Spleen (tissue), 7 donors: ENCODE data around the gene ATAD5.

ENCODE experiments used
- CTCF ChIP-seq, 11 experiments: fragments of 200-600 bp in 7 of 11; fragments of 450-650 bp in 4 of 11; sonication (generic) in 4 of 11; IDR thresholded peaks in 8 of 11; conservative IDR thresholded peaks in 3 of 11; 1 replicate in 7 of 11; 2 replicates in 4 of 11; pipeline versions ENCODE4 v1.4.0 to v1.8.0; 2016 to 2021; ENCODE audit warnings: antibody characterized with exemption in 11 of 11, inconsistent platforms in 4 of 11, mild to moderate bottlenecking in 1 of 11
- POLR2A ChIP-seq, 3 donors: fragments of 450-650 bp; IDR thresholded peaks; one replicate each; pipeline ENCODE4 v1.5.1; 2017; ENCODE audit warnings: antibody characterized with exemption in 3 of 3, mild to moderate bottlenecking in 1 of 3
- POLR2AphosphoS5 ChIP-seq, 3 donors: sonication (generic); formaldehyde crosslinking; IDR thresholded peaks; one replicate each; pipeline ENCODE4 v1.5.1; 2017; ENCODE audit warnings: antibody characterized with exemption in 3 of 3
- donor health status: DM: no; HTN: no; CAD: no; lungs with moderate emphysema.
- donor health status: DM: no; HTN: no; CAD: no.
- donor health status: DM: no; HTN: no; CAD: no.

DNA sequence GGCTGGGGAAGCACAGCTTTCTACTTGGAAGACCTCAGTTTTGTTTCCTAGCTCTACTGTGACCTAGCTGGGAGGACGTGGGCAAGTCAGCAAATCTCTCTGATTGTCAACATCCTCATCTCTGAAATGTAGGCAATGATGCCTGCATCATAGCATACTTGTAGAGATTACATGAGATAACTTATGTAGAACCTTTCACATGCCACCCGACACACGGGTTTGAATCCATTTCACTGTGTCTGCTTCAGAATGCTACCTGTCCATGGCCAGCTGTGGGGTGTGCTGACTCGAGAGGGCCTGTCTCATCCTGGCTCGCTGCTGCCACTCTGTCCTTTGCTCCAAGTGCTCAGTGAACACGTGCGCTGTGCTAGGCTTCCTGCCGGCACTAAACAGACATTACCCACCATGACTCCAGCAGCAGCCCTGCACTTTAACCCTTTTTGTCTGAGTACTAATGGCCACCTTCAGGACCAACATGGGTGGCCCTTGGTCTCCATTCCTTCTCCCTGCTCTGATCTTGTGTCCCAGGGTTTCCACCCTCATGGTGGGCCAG is 97.4 kb downstream of the ATAD5 start:
- no peak for TF ChIP-seq CTCF (IDR thresholded peaks at IDR 0.05 in 8 of 11, conservative IDR thresholded peaks at IDR 0.05 in 3 of 11)
- no peak for TF ChIP-seq POLR2A (IDR thresholded peaks at IDR 0.05)
- no peak for TF ChIP-seq POLR2AphosphoS5 (IDR thresholded peaks at IDR 0.05)
